DMS153 treated with DMSO at 0.1 percent for 48 hours (cell line): ENCODE results near the gene GZMH.
"Not testable (repeated sequence)": the region's sequence is repeated elsewhere in the genome, so short reads cannot be mapped to it uniquely, and the experiment has no call there.

ENCODE experiments used
- DNase-seq: peaks from one replicate; lab custom pipeline; 2025; ENCODE audit not compliant: unreplicated experiment; lab: John Stamatoyannopoulos, UW

The GZMH gene

GRCh38 chr14:24597403-24597802, 12.1 kb downstream of the GZMH start:
- no peak for DNase-seq

DNA sequence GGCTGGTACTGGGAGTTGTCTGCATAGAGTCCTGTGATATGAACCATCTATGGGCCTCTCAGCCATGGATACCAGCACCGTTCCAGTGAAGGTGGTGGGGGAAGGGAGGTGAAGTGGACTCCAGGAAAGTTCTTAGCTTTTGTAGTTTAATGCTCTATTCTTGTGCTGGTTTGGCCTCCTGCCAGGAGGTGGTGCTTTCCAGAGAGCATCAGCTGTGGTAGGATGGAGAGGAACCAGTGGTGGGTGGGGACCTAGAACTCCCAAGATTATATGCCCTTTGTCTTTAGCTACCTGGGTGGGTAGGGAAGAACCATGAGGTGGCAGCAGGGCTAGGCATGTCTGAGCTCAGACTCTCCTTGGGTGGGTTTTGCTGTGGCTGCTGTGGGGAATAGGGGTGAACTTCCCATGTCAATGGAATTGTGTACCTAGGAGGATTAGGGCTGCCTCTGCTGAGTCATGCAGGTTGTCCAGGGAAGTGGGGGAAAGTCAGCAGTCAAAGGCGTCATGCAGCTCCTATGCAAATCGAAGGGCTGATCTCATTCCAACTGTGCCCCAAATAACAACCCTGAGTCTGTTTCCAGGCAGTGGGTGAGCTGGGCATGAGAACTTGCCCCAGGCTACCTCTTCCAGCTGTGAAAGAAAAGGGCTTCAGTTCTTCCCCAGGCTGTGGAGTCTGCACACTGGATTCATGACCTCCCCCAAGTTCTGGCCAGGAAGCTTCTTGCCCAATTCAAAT, 14.2 kb downstream of the GZMH start:
- no peak for DNase-seq

DNA sequence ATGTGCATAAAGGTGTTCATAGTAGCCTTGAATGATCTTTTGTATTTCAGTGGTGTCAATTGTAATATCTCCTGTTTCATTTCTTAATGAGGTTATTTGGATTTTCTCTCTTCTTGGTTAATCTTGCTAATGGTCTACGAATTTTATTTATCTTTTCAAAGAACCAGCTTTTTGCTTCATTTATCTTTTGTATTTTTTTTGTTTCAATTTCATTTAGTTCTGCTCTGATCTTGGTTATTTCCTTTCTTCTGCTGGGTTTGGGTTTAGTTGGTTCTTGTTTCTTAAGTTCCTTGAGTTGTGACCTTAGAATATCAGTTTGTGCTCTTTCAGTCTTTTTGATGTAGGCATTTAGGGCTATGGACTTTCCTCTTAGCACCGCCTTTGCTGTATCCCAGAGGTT, 18.5 kb downstream of the GZMH start:
- not testable (repeated sequence) for DNase-seq

GRCh38 chr14:24584402-24584801, 25.1 kb downstream of the GZMH start:
- not testable (repeated sequence) for DNase-seq

DNA sequence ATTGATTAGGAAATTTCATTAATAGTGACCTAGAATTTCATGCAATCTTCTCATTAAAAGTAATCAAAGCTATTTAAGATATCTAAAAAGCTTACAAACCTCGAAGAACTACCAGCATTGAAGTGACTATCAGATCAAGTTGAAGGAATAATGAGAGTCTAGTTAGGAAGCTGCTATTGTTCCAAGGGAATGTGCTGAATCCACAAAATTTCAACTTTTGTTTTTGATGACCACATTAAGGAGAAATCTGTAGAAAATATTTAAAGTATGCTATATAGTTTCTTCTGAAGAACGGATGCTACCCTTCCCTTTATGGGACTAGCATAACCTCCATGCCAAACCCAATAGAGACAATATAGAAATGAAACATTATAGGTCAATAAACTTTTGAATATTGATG, 30.9 kb downstream of the GZMH start:
- DNase-seq = no peak

GRCh38 chr14:24576771-24577170, 32.7 kb downstream of the GZMH start:
- no peak for DNase-seq

- no peak for DNase-seq
These were observed 33.3 kb downstream of the GZMH start, which contains the start of gene CTSG for GRCh38 chr14:24576182-24576581. Gene CTSG (minus strand): TSS chr14:24576250. CDS start chr14:24576223, 27 bp downstream.

DNA sequence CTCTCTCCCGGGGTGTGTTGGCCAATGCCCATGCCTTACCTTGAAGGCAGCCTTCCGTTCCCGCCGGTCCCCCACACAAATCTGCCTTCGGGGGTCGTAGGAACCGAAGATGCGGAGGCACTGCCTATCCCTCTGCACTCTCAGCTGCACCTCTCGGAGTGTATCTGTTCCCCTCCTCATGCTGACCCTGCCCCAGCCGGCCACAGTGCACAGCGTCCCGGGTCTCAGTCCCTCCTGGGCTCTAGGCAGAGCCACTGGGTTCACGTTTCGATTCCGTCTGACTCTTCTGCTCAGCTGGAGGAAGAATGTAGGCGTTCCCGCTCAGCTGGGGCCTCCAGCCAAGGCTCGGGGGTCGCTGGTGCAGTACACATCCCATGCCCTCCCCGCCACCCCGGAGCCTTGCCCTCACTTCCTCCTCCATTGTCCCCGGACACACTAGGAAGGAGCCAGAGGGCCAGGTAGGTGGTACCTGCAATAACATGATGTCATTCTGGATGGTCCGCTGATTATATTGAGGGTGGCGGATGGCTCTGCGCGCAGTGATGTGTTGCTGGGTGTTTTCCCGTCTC, 35.2 kb downstream of the GZMH start:
- no peak for DNase-seq

- DNase-seq = no peak
These were observed 43.2 kb downstream of the GZMH start for GRCh38 chr14:24566318-24566717.

- no peak for DNase-seq
These were observed 43.7 kb downstream of the GZMH start for GRCh38 chr14:24565766-24566165.

- no peak for DNase-seq
These were observed 46.0 kb downstream of the GZMH start for GRCh38 chr14:24563505-24563904.

DNA sequence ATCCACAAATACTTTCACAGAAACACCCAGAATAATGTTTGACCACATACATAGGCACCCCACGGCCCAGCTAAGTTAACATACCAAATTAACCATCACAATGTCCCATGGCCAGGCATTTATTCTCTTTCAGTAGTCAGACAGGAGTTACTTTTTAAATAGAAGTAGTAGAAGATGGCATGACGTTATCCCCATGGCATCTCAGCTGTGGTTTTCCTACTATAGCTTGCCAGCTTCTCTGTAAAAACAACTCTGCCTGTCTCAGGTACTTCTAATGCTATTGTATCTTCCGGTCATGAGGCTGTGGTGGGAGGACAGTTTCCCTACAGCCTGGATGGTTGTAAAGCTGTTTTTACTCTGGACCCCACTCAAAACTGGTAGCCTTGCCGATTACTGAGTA, 52.7 kb downstream of the GZMH start:
- DNase-seq = no peak
